T-cell (primary cell): ENCODE results near the gene SERTAD4. TPM values are rescaled to one million over a fixed set of nuclear protein-coding genes. Genes with fewer than 3 reads are reported as not detected.

ENCODE experiments used
- ATAC-seq, 4 experiments: fragments of 200-7000 bp in 3 of 4; fragments of 150-1000 bp in 1 of 4; cut with Tn5 transposase; replicated peaks in 1 of 4; 1 replicate in 3 of 4; 2 replicates in 1 of 4; pipeline ENCODE4 v1.10.0; 2021; ENCODE audit warnings: moderate library complexity in 3 of 4, mild to moderate bottlenecking in 2 of 4, moderate number of reproducible peaks in 1 of 4
- CTCF ChIA-PET, 2 donors: fragments of 300-600 bp; sonication (Branson Sonifier 250); formaldehyde crosslinking; loops; one replicate each; lab custom pipeline; 2022; ENCODE audit warnings: antibody characterized with exemption in 2 of 2; lab: Charles Lee
- POLR2A ChIA-PET, 2 donors: fragments of 300-600 bp; sonication (Branson Sonifier 250); formaldehyde crosslinking; loops; one replicate each; lab custom pipeline; 2022; ENCODE audit warnings: antibody characterized with exemption in 2 of 2; lab: Charles Lee
- DNase-seq, 35 experiments: peaks; one replicate each; pipeline versions ENCODE4 v3.0.0 to v3.0.0-alpha.2; 2013 to 2023
- H3K27ac ChIP-seq: one replicate; pipeline ENCODE4 v1.5.1; 2013; ENCODE audit warnings: low read length
- H3K27me3 ChIP-seq, 2 experiments: replicated peaks in 1 of 2; 1 replicate in 1 of 2; 2 replicates in 1 of 2; pipeline versions ENCODE4 v1.6.1 to v1.7.0; 2013; ENCODE audit warnings: low read length in 1 of 2, mixed read lengths in 1 of 2; ENCODE audit not compliant: control insufficient read depth in 2 of 2, insufficient read depth in 2 of 2; ENCODE audit errors: extremely low read depth in 1 of 2
- H3K36me3 ChIP-seq, 2 donors: 1 replicate in 1 of 2; 2 replicates in 1 of 2; pipeline versions ENCODE4 v1.6.1 to v1.7.0; 2013; ENCODE audit warnings: low read length in 1 of 2; ENCODE audit not compliant: control insufficient read depth in 2 of 2, insufficient read depth in 1 of 2; ENCODE audit errors: extremely low read depth in 1 of 2
- H3K4me1 ChIP-seq, 2 experiments: 1 replicate in 1 of 2; 2 replicates in 1 of 2; pipeline versions ENCODE4 v1.6.1 to v1.7.0; 2013; ENCODE audit warnings: low read length in 2 of 2, mixed read lengths in 1 of 2; ENCODE audit not compliant: insufficient read depth in 2 of 2, control insufficient read depth in 1 of 2; ENCODE audit errors: extremely low read depth in 1 of 2
- H3K4me3 ChIP-seq, 2 donors: 1 replicate in 1 of 2; 2 replicates in 1 of 2; pipeline versions ENCODE4 v1.5.1 to v1.7.0; 2013; ENCODE audit warnings: mild to moderate bottlenecking in 2 of 2, low read length in 1 of 2, moderate library complexity in 1 of 2; ENCODE audit not compliant: control insufficient read depth in 1 of 2; ENCODE audit errors: extremely low read depth in 1 of 2
- H3K9me3 ChIP-seq: 2 replicates; pipeline ENCODE4 v1.7.0; 2013
- H3K27ac Mint-ChIP-seq, 2 donors: one replicate each; pipeline ENCODE4 v1.8.0; 2020 to 2021; ENCODE audit warnings: mild to moderate bottlenecking in 2 of 2, mixed read lengths in 2 of 2
- H3K27me3 Mint-ChIP-seq, 2 donors: one replicate each; pipeline ENCODE4 v1.8.0; 2021 to 2022; ENCODE audit warnings: mixed read lengths in 2 of 2
- H3K36me3 Mint-ChIP-seq: one replicate; pipeline ENCODE4 v1.8.0; 2021; ENCODE audit warnings: mixed read lengths
- H3K4me1 Mint-ChIP-seq, 3 donors: one replicate each; pipeline ENCODE4 v1.8.0; 2020 to 2022; ENCODE audit warnings: mixed read lengths in 3 of 3, mild to moderate bottlenecking in 1 of 3
- H3K4me3 Mint-ChIP-seq, 3 donors: one replicate each; pipeline ENCODE4 v1.8.0; 2020 to 2022; ENCODE audit warnings: mild to moderate bottlenecking in 3 of 3, mixed read lengths in 3 of 3, moderate library complexity in 3 of 3
- H3K9me3 Mint-ChIP-seq, 3 donors: one replicate each; pipeline ENCODE4 v1.8.0; 2020 to 2022; ENCODE audit warnings: mixed read lengths in 3 of 3
- WGBS: methylation state at CpG from one replicate; pipeline ENCODE4 v1.1.5; 2013; ENCODE audit warnings: missing lambda C conversion rate; ENCODE audit not compliant: insufficient coverage; 5-methylcytosine and 5-hydroxymethylcytosine counted together
- total RNA-seq, 35 experiments: library from RNA in 6 of 35; stranded (reverse) in 6 of 35; fragments of 120-200 nt in 1 of 35; gene quantifications; one replicate each; pipeline versions ENCODE4 v1.2.1 to v1.2.4 and lab custom pipeline; 2013 to 2026

The SERTAD4 gene
- total RNA-seq, 5 donors from 2014 or later (not counting 1 experiment from before 2014, with no cell fraction given), result not detected

- Histone ChIP-seq H3K27ac (no peak overlapping the region), H3K4me1 (no peaks in the 10 kb centered on the region), H3K9me3 (no peaks in the 10 kb centered on the region), H3K27me3 (no peaks in the 10 kb centered on the region), H3K4me3 (no peak overlapping the region), H3K36me3 (no peaks in the 10 kb centered on the region)
- Mint-ChIP-seq H3K4me1 (no peaks in the 10 kb centered on the region), H3K9me3 (peaks cover 0 to 9% (median 8%) of the 10 kb centered on the region in 3 donors), H3K27me3 (peaks cover 6 to 9% of the 10 kb centered on the region in 2 donors), H3K36me3 (no peaks in the 10 kb centered on the region), H3K27ac (no peak overlapping the region), H3K4me3 (no peak overlapping the region)
- ChIA-PET CTCF (no interaction called here), POLR2A (no interaction called here)
- ATAC-seq (no peak), DNase-seq (no peak)
- 100% methylated on average over 1 of the region's 3 CpGs for WGBS
These were observed 33.8 kb upstream of the SERTAD4 start for GRCh38 chr1:210198840-210199239.

- H3K9me3 ChIP-seq, result no peaks in the 10 kb centered on the region
- no peak overlapping the region for H3K4me3 ChIP-seq
- ATAC-seq (no peak), DNase-seq (no peak)
- H3K36me3 Mint-ChIP-seq, result no peaks in the 10 kb centered on the region
- H3K27me3 Mint-ChIP-seq, result peaks cover 8 to 9% of the 10 kb centered on the region in 2 donors
- H3K9me3 Mint-ChIP-seq, result peaks cover 0 to 9% (median 8%) of the 10 kb centered on the region in 3 donors
- ChIA-PET POLR2A (no interaction called here), CTCF (no interaction called here)
- no peaks in the 10 kb centered on the region for H3K36me3 ChIP-seq
- no peak overlapping the region for H3K27ac Mint-ChIP-seq
- H3K27ac ChIP-seq, result no peak overlapping the region
- no peaks in the 10 kb centered on the region for H3K27me3 ChIP-seq
- no peaks in the 10 kb centered on the region for H3K4me1 Mint-ChIP-seq
- no peak overlapping the region for H3K4me3 Mint-ChIP-seq
- no peaks in the 10 kb centered on the region for H3K4me1 ChIP-seq
- WGBS, result no CpG with 5 or more reads among the region's 3 CpGs
These were observed 32.4 kb upstream of the SERTAD4 start for GRCh38 chr1:210200124-210200736.

GRCh38 chr1:210201681-210202080 is 30.9 kb upstream of the SERTAD4 start:
- DNase-seq, result no peak
- Mint-ChIP-seq H3K4me1 (no peaks in the 10 kb centered on the region), H3K4me3 (no peak overlapping the region), H3K27me3 (peaks cover 11 to 15% of the 10 kb centered on the region in 2 donors), H3K27ac (no peak overlapping the region), H3K36me3 (no peaks in the 10 kb centered on the region), H3K9me3 (peaks cover 0 to 7% (median 0%) of the 10 kb centered on the region in 3 donors)
- H3K27ac ChIP-seq, result no peak overlapping the region
- POLR2A ChIA-PET, result no interaction called here
- H3K9me3 ChIP-seq, result no peaks in the 10 kb centered on the region
- CTCF ChIA-PET, result no interaction called here
- H3K36me3 ChIP-seq, result no peaks in the 10 kb centered on the region
- WGBS, result 75% methylated on average over 1 of the region's 3 CpGs
- H3K27me3 ChIP-seq, result no peaks in the 10 kb centered on the region
- no peak overlapping the region for H3K4me3 ChIP-seq
- no peak for ATAC-seq
- H3K4me1 ChIP-seq, result no peaks in the 10 kb centered on the region

- no peaks in the 10 kb centered on the region for H3K36me3 Mint-ChIP-seq
- H3K9me3 Mint-ChIP-seq, result peaks cover 0 to 2% (median 0%) of the 10 kb centered on the region in 3 donors
- H3K4me3 Mint-ChIP-seq, result no peak overlapping the region
- Histone ChIP-seq H3K27ac (no peak overlapping the region), H3K4me1 (no peaks in the 10 kb centered on the region), H3K9me3 (no peaks in the 10 kb centered on the region), H3K27me3 (peaks cover 0 to 6% of the 10 kb centered on the region in 2 experiments), H3K36me3 (no peaks in the 10 kb centered on the region), H3K4me3 (no peak overlapping the region)
- WGBS, result no CpG with 5 or more reads among the region's 2 CpGs
- CTCF ChIA-PET, result no interaction called here
- DNase-seq, result no peak
- H3K4me1 Mint-ChIP-seq, result no peaks in the 10 kb centered on the region
- peaks cover 16 to 19% of the 10 kb centered on the region in 2 donors for H3K27me3 Mint-ChIP-seq
- H3K27ac Mint-ChIP-seq, result no peak overlapping the region
- POLR2A ChIA-PET, result no interaction called here
- ATAC-seq, result no peak
These were observed 24.8 kb upstream of the SERTAD4 start for GRCh38 chr1:210207597-210208450.

- Histone ChIP-seq H3K36me3 (no peaks in the 10 kb centered on the region), H3K4me3 (no peak overlapping the region), H3K4me1 (no peaks in the 10 kb centered on the region), H3K9me3 (no peaks in the 10 kb centered on the region), H3K27ac (no peak overlapping the region), H3K27me3 (peaks cover 0 to 4% of the 10 kb centered on the region in 2 experiments)
- ATAC-seq (no peak), DNase-seq (no peak)
- Mint-ChIP-seq H3K4me1 (no peaks in the 10 kb centered on the region), H3K4me3 (no peak overlapping the region), H3K27me3 (peaks cover 15 to 19% of the 10 kb centered on the region in 2 donors), H3K27ac (no peak overlapping the region), H3K36me3 (no peaks in the 10 kb centered on the region), H3K9me3 (peaks cover 0 to 2% (median 0%) of the 10 kb centered on the region in 3 donors)
- 90% methylated on average over 4 of the region's 8 CpGs for WGBS
- ChIA-PET CTCF (no interaction called here), POLR2A (no interaction called here)
These were observed 19.3 kb upstream of the SERTAD4 start for GRCh38 chr1:210213335-210213734.

DNA sequence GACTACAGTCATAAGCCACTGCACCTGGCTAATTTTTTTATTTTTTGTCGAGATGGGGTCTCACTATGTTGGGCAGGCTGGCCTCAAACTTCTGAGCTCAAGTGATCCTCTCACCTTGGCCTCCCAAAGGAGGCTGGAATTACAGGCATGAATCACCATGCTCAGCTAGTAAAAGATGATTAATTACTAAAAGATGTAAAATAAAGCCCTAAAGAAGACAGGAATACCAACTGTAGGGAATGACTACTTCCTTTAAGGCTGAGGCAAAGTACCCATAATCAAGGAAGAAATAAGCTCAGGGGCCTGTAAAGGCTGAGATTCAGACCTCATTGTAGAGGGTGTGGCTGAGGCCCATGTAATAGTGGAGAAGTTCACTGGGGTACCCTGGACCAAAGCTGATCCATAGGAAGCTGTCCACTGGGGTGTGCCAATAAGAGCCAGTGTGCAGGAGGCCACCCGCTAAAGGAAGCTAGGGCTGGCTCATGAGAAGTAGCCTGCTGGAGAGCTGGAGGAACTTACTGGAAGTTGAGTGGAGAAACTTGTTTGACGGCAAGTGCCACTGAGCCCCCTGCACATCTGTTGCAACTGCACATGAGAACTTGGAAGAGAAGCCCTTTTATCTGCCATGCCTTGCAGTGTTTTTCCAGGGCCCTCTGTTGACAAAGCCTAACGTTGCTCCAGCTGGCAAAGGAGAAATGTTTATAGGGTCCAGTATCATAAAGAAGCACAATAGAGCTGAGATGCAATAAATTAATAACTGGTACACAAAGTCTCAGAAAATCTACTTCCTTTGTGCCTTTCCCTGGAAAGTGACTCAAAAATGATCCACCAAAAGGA is 17.8 kb upstream of the SERTAD4 start:
- H3K27me3 ChIP-seq, result peaks cover 0 to 4% of the 10 kb centered on the region in 2 experiments
- no peak overlapping the region for H3K27ac ChIP-seq
- no peak overlapping the region for H3K4me3 ChIP-seq
- H3K9me3 ChIP-seq, result no peaks in the 10 kb centered on the region
- H3K9me3 Mint-ChIP-seq, result no peaks in the 10 kb centered on the region
- H3K27me3 Mint-ChIP-seq, result peaks cover 15 to 19% of the 10 kb centered on the region in 2 donors
- no peak overlapping the region for H3K27ac Mint-ChIP-seq
- CTCF ChIA-PET, result interaction anchor here (0.6 to 0.9 kb wide), 2 partner anchors 61 to 350 kb away, joined by 4 read pairs; no protein-coding TSS in a partner anchor
- no peaks in the 10 kb centered on the region for H3K36me3 Mint-ChIP-seq
- 100% methylated on average over 1 of the region's 4 CpGs for WGBS
- no peaks in the 10 kb centered on the region for H3K36me3 ChIP-seq
- no peaks in the 10 kb centered on the region for H3K4me1 ChIP-seq
- no peaks in the 10 kb centered on the region for H3K4me1 Mint-ChIP-seq
- ATAC-seq (no peak), DNase-seq (no peak)
- H3K4me3 Mint-ChIP-seq, result no peak overlapping the region
- POLR2A ChIA-PET, result no interaction called here
